Activated T-helper 1 cell treated with anti-CD3 and anti-CD28 coated beads, Interleukin-12 subunit alpha, Interleukin-12 subunit beta, Interleukin-2, Interleukin-4 antibody, amounts not matched to agents 30 ng/mL and 10 ng/mL and 1 ng/mL, durations not matched to agents 14 hours and 24 hours and 36 hours (primary cell): Measurements from ENCODE around the gene CENPT. TPM values are rescaled to one million over a fixed set of nuclear protein-coding genes. Genes with fewer than 3 reads are reported as not detected.

Experiments
- DNase-seq: peaks from one replicate; pipeline ENCODE4 v3.0.0; 2021; ENCODE audit warnings: low spot score
- H3K27ac Mint-ChIP-seq: one replicate; pipeline ENCODE4 v1.8.0; 2021; ENCODE audit warnings: mild to moderate bottlenecking, mixed read lengths
- H3K27me3 Mint-ChIP-seq: one replicate; pipeline ENCODE4 v1.8.0; 2022; ENCODE audit warnings: mild to moderate bottlenecking, moderate library complexity, mixed read lengths; ENCODE audit not compliant: insufficient read depth
- H3K36me3 Mint-ChIP-seq: one replicate; pipeline ENCODE4 v1.8.0; 2021; ENCODE audit warnings: low read depth, mixed read lengths
- H3K4me1 Mint-ChIP-seq: one replicate; pipeline ENCODE4 v1.8.0; 2021; ENCODE audit warnings: low read depth, mixed read lengths
- H3K4me3 Mint-ChIP-seq: one replicate; pipeline ENCODE4 v1.8.0; 2021; ENCODE audit warnings: mild to moderate bottlenecking, moderate library complexity, mixed read lengths
- H3K9me3 Mint-ChIP-seq: one replicate; pipeline ENCODE4 v1.8.0; 2021; ENCODE audit warnings: mixed read lengths
- intact Hi-C: fragments of 100-400 bp; cut with micrococcal nuclease; formaldehyde crosslinking; loops from one replicate; pipeline ENCODE4 v1.15.1; 2024
- total RNA-seq: library from RNA; stranded (reverse); gene quantifications from 2 replicates; pipeline ENCODE4 v1.2.3, GENCODE V29; 2022

The CENPT gene
- total RNA-seq, 1 donor from 2014 or later, result 45.0 TPM

GRCh38 chr16:67790071-67790470 is 57.4 kb downstream of the CENPT start:
- no peak for DNase-seq
- H3K36me3 Mint-ChIP-seq, result peaks cover 3% of the 10 kb centered on the region
- H3K9me3 Mint-ChIP-seq, result no peaks in the 10 kb centered on the region
- H3K27ac Mint-ChIP-seq, result no peak overlapping the region
- peaks cover 6% of the 10 kb centered on the region for H3K4me1 Mint-ChIP-seq
- H3K27me3 Mint-ChIP-seq, result no peaks in the 10 kb centered on the region
- intact Hi-C loops, result loop anchor here (5.0 kb wide), 1 partner anchor 33 kb away; no protein-coding TSS in a partner anchor
- no peak overlapping the region for H3K4me3 Mint-ChIP-seq

GRCh38 chr16:67786491-67786890 is 61.0 kb downstream of the CENPT start:
- no peak overlapping the region for H3K27ac Mint-ChIP-seq
- peaks cover 12% of the 10 kb centered on the region for H3K4me1 Mint-ChIP-seq
- peaks cover 9% of the 10 kb centered on the region for H3K36me3 Mint-ChIP-seq
- intact Hi-C loops, result no loop called here
- no peak overlapping the region for H3K4me3 Mint-ChIP-seq
- H3K9me3 Mint-ChIP-seq, result no peaks in the 10 kb centered on the region
- DNase-seq, result no peak
- no peaks in the 10 kb centered on the region for H3K27me3 Mint-ChIP-seq

GRCh38 chr16:67783353-67783725 is 64.2 kb downstream of the CENPT start:
- H3K36me3 Mint-ChIP-seq, result peaks cover 14% of the 10 kb centered on the region
- H3K27ac Mint-ChIP-seq, result no peak overlapping the region
- peaks cover 27% of the 10 kb centered on the region for H3K4me1 Mint-ChIP-seq
- no peaks in the 10 kb centered on the region for H3K27me3 Mint-ChIP-seq
- intact Hi-C loops, result no loop called here
- DNase-seq, result no peak
- H3K4me3 Mint-ChIP-seq, result no peak overlapping the region
- no peaks in the 10 kb centered on the region for H3K9me3 Mint-ChIP-seq

- DNase-seq, result no peak
- Mint-ChIP-seq H3K9me3 (no peaks in the 10 kb centered on the region), H3K27me3 (no peaks in the 10 kb centered on the region), H3K4me3 (no peak overlapping the region), H3K36me3 (peaks cover 15% of the 10 kb centered on the region), H3K27ac (no peak overlapping the region), H3K4me1 (peaks cover 27% of the 10 kb centered on the region)
- intact Hi-C loops, result no loop called here
Observed at GRCh38 chr16:67782567-67783352, 64.7 kb downstream of the CENPT start.

- Mint-ChIP-seq H3K9me3 (no peaks in the 10 kb centered on the region), H3K27ac (peak overlapping the region; percentile 77), H3K36me3 (peaks cover 16% of the 10 kb centered on the region), H3K4me3 (no peak overlapping the region), H3K4me1 (peaks cover 27% of the 10 kb centered on the region), H3K27me3 (no peaks in the 10 kb centered on the region)
- intact Hi-C loops, result no loop called here
- no peak for DNase-seq
Observed at GRCh38 chr16:67781565-67781921, 66.0 kb downstream of the CENPT start.

- no peak for DNase-seq
- Mint-ChIP-seq H3K4me3 (no peak overlapping the region), H3K36me3 (peaks cover 16% of the 10 kb centered on the region), H3K9me3 (no peaks in the 10 kb centered on the region), H3K27me3 (no peaks in the 10 kb centered on the region), H3K4me1 (peaks cover 27% of the 10 kb centered on the region), H3K27ac (peak overlapping the region; percentile 77)
- intact Hi-C loops, result no loop called here
Observed at GRCh38 chr16:67780847-67781564, 66.5 kb downstream of the CENPT start.

GRCh38 chr16:67779256-67780014 is 68.1 kb downstream of the CENPT start:
- H3K36me3 Mint-ChIP-seq, result peaks cover 22% of the 10 kb centered on the region
- H3K4me3 Mint-ChIP-seq, result no peak overlapping the region
- H3K9me3 Mint-ChIP-seq, result no peaks in the 10 kb centered on the region
- H3K4me1 Mint-ChIP-seq, result peaks cover 27% of the 10 kb centered on the region
- no peaks in the 10 kb centered on the region for H3K27me3 Mint-ChIP-seq
- intact Hi-C loops, result no loop called here
- no peak for DNase-seq
- H3K27ac Mint-ChIP-seq, result peak overlapping the region; percentile 43

Other genes with a start within 250 kb of the CENPT start
- 228 and 238 TPM in 2 replicates for gene CARMIL2, start 202.5 kb downstream of the CENPT start, total RNA-seq
- 56.7 and 59.1 TPM in 2 replicates for gene ACD, start 187.4 kb downstream of the CENPT start, total RNA-seq
- gene PARD6A, start 186.7 kb downstream of the CENPT start, total RNA-seq, result 13.4 and 16.1 TPM in 2 replicates
- 11.0 and 11.8 TPM in 2 replicates for gene ENKD1, start 180.9 kb downstream of the CENPT start, total RNA-seq
- gene C16orf86, start 180.9 kb downstream of the CENPT start, total RNA-seq, result 0.86 and 1.4 TPM in 2 replicates
- gene GFOD2, start 128.4 kb downstream of the CENPT start, total RNA-seq, result 19.6 and 20.3 TPM in 2 replicates
- gene RANBP10, start 41.1 kb downstream of the CENPT start, total RNA-seq, result 23.0 and 25.7 TPM in 2 replicates
- gene TSNAXIP1, start 40.8 kb downstream of the CENPT start, total RNA-seq, result 0.52 and 0.83 TPM in 2 replicates
- gene THAP11, start 5.4 kb downstream of the CENPT start, total RNA-seq, result 43.0 and 49.5 TPM in 2 replicates
- gene NUTF2, start 760 bp downstream of the CENPT start, total RNA-seq, result 183 and 186 TPM in 2 replicates
- gene EDC4, start 25.4 kb upstream of the CENPT start, total RNA-seq, result 115 and 128 TPM in 2 replicates
- gene NRN1L, start 37.2 kb upstream of the CENPT start, total RNA-seq, result 0.65 and 0.76 TPM in 2 replicates
- 17.8 TPM in 2 replicates for gene PSKH1, start 45.6 kb upstream of the CENPT start, total RNA-seq
- 5.5 and 6.9 TPM in 2 replicates for gene CTRL, start 84.2 kb upstream of the CENPT start, total RNA-seq
- gene PSMB10, start 89.2 kb upstream of the CENPT start, total RNA-seq, result 213 and 218 TPM in 2 replicates
- gene LCAT, start 96.4 kb upstream of the CENPT start, total RNA-seq, result 12.7 and 20.3 TPM in 2 replicates
- 40.0 and 43.1 TPM in 2 replicates for gene SLC12A4, start 120.9 kb upstream of the CENPT start, total RNA-seq
- not detected in 2 replicates for gene DPEP3, start 132.8 kb upstream of the CENPT start, total RNA-seq
- 2.4 and 2.6 TPM in 2 replicates for gene DPEP2, start 151.8 kb upstream of the CENPT start, total RNA-seq
- not detected in 2 replicates for gene DPEP2NB, start 168.2 kb upstream of the CENPT start, total RNA-seq
- gene DDX28, start 175.5 kb upstream of the CENPT start, total RNA-seq, result 28.2 and 28.4 TPM in 2 replicates
- 34.7 and 37.2 TPM in 2 replicates for gene DUS2, start 175.6 kb upstream of the CENPT start, total RNA-seq
- gene NFATC3, start 237.7 kb upstream of the CENPT start, total RNA-seq, result 152 and 157 TPM in 2 replicates